Activated CD4-positive, CD25-positive, alpha-beta regulatory T cell treated with anti-CD3 and anti-CD28 coated beads, Interleukin-2, amount 50 U/mL, for 16 hours (primary cell): Measurements from ENCODE around the gene KCTD16.

Experiments
- DNase-seq: peaks from one replicate; pipeline ENCODE4 v3.0.0-alpha.2; 2020; ENCODE audit warnings: low read depth, low spot score

KCTD16 gene

GRCh38 chr5:144460600-144460999, 289.9 kb downstream of the KCTD16 start:
- DNase-seq: no peak

DNA sequence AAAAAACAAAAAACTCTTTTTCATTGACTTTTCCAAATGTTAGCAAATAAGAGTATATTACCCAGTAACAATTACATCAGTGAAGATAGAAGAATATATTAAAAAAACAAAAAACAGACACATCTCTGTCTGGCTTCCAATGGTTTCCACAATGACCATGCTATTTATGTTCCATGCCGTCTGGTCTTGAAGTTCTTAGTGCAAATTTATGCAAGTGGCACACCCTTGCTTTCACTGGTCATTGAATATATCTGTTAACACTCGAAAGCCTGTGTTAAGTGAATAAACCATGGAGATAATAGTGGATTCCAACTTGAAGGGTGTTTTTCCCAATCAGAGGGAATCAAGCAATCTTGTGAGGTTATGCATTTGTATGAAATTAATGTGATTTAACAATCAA, 291.9 kb downstream of the KCTD16 start:
- DNase-seq: no peak

GRCh38 chr5:144463481-144464223, 293.0 kb downstream of the KCTD16 start:
- DNase-seq: no peak

DNA sequence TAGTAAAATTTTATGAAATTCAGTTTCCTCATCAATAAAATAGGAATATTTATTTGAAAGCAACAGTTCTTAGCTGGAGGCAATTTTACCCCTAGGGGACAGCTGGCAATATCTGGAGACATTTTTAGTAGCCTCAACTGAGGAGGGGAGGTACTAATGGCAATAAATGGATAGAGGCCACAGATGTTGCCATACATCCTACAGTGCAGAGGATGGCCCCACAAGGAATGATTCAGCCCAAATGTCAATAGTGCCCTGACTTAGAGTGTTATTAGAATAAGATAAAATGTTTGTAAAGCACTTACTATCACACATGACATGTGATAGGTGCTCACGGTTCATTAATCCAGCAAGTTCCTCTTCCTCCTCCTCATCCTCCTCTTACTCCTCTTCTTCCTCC, 293.6 kb downstream of the KCTD16 start:
- DNase-seq: no peak

GRCh38 chr5:144465441-144465840, 294.8 kb downstream of the KCTD16 start:
- DNase-seq: no peak

DNA sequence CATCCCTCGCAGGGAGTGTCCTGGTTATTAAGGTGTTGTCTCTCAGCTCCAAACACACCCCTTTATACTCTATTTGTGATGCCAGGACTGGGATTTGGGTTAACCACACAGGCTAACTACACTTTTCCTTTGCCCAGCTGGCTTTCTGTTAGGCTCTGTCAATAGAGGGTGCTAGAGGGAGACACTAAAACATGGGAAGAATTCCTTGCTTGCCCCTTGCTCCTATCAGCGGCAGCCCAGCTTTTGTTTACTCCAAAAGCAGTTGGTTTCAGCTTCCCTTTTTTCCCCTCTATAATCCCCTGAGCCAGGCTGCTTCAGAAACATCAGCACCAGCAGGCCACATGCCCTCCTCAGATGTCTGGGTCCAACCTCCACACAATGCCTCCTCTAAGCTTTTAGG, 297.1 kb downstream of the KCTD16 start:
- no peak for DNase-seq

DNA sequence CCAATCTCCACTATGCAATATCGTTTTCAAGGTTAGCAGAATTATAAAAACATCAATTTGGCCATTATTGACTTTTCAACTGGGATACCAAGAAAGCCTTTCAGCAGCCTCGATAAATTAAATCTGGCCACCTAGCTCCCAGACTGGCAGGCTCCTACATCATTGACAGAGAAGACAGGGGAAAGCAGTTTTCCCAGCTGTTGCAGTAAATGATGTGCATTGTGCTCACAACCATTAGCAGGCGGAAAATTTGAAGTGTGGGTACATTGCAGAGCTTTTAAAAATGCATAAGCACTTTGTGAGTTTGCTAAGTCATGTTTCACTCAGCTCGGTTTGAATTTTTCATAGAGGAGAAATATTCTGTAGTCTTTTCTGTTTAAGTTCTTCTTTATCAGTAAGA, 297.9 kb downstream of the KCTD16 start:
- DNase-seq: no peak

- DNase-seq: no peak
Observed at GRCh38 chr5:144469106-144469505, 298.4 kb downstream of the KCTD16 start.

DNA sequence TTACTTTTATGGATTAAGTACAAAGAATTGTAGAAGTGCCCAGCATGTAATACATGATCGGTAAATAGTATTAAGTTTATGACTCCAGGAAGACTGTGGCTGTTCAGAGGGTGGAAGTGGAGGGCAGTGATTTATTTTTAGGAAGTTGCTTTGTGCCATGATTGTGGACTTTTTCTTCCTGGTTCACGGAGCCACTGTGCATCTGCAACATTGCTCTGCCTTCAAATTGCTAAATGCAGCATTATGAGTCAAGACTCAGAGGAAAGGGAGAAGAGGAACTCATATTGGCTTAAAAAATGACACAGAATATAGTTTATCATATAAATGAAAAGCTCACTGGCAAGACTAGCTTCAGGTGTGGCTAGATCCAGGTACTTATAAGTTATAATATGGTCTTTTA, 301.5 kb downstream of the KCTD16 start:
- no peak for DNase-seq

GRCh38 chr5:144473650-144474049, 303.0 kb downstream of the KCTD16 start:
- DNase-seq: no peak

DNA sequence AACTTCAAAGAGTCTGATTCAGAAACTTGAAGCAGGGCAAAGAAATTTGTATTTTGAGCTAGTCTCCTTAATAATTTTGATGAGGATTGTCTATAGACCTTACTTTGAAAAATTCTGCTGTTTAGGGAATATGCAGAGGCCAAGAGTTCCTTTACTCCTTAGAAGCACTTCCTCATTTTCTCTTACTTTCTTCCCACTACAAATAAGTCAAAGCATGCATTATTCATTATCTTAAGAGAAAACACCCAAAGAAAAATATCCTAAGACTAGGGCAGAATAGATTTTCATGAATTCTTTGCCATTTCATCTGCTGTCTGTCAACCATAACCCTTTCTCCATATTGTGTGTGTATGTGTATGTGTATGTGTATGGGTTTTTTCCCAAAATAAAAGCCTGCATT, 307.9 kb downstream of the KCTD16 start:
- no peak for DNase-seq

DNA sequence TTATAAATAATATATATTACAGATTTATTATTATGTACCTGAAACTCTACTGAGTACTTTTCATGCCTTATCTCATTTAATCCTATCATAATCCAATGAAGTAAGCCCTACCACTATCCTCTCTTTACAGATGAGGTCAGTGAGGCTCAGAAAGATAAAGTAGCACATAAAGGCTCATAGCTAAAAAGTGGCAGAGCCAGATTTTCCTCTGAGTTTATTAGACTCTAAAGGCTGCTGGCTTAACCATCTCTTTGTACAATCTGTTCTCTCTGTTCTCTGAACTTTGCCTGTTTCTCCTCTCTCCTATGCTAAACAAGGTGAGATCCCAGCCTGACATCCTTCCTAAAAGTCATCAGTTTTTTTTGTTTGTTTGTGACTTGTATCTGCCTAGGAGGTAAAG, 311.2 kb downstream of the KCTD16 start:
- no peak for DNase-seq

DNA sequence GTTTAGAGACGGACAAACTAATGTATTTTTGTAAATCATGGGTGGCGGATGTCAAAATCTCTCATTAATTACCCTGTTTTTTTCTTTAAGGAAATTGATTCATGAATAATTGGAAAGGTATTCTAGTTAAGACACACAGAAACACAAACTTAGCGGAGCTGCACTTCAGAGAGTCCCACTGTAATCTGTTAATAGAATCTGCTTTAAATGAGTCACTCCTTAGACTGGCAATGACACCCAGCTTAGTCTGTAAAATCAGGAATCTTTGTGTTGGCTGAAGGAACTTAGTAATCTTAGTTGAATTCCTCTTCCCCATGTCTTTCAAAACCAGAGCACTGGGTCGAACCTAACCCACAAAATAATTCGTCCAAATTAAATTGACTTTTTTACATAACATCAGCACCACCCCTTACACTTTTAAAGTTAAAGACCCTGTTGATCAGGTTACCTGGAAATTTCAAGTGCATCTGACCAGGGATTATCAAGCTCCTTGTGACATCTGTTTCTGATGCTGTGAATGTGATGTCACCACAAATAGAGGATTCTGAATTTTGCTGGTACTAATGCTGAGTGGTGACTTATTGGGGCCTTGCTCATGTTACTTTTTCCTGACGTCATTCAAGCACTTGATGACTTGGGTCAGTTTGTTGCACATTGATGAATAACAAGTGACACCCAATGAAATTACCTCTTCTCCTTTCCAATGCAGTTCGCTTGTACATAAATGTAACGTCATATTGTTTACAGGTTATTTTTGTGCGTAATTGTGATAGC, 313.6 kb downstream of the KCTD16 start:
- no peak for DNase-seq

DNA sequence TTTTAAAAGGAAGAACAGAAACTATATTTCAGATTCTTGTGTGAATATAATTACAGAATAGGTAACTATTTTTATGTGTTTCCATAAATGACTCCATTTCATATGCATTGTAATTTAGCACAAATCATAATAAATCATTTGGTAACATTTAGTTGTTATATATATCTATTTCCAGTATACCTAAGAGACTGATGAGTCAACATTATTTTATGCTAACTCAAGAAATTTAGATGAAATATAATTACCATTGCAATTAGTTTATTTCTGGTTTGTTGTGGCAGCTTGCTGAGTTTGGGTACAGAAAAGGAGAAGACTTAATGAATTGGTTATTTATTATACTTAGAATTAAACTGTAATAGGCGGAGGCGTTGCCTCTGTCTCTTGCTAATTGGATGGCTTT, 314.9 kb downstream of the KCTD16 start:
- DNase-seq: no peak

DNA sequence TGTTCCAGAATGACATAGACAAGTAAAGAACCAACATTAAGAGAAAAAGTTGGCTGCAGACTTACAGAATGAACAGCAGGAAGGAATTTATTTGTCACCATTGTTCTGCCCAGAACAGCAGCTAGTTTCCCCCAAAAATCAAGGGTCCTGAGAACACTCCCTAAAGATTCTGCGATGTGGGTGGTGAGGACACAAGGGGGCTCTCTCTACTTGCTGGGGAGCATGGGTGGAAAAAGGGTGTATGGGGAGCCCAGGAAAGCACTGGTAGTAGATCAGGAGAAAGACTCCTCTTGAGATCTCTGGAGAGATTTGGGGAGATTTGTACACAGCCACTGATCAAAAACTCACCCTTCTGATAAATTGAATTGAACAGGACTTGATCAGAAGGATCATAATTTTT, 316.5 kb downstream of the KCTD16 start:
- no peak for DNase-seq

- no peak for DNase-seq
Observed at GRCh38 chr5:144487761-144488160, 317.1 kb downstream of the KCTD16 start.

- no peak for DNase-seq
Observed at GRCh38 chr5:144503123-144503522, 332.4 kb downstream of the KCTD16 start.

GRCh38 chr5:144504929-144505577, 334.4 kb downstream of the KCTD16 start:
- no peak for DNase-seq

GRCh38 chr5:144510845-144511579, 340.3 kb downstream of the KCTD16 start:
- no peak for DNase-seq

GRCh38 chr5:144511580-144512072, 341.0 kb downstream of the KCTD16 start:
- DNase-seq: no peak

DNA sequence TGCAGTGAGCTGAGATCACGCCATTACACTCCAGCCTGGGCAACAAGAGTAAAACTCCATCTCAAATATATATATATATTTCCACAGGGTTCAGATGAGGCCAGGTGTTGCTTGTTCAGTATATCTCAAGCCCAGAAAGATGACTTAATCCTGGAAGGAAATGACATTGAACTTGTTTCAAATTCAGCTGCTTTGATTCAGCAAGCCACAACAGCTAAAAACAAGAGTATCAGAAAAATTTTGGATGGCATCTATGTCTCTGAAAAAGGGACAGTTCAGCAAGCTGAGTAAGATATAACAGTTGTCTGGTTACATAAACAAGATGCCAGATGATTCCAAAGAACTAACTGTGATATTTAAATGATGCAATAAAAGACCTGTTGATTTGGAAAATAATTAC, 352.0 kb downstream of the KCTD16 start:
- no peak for DNase-seq

DNA sequence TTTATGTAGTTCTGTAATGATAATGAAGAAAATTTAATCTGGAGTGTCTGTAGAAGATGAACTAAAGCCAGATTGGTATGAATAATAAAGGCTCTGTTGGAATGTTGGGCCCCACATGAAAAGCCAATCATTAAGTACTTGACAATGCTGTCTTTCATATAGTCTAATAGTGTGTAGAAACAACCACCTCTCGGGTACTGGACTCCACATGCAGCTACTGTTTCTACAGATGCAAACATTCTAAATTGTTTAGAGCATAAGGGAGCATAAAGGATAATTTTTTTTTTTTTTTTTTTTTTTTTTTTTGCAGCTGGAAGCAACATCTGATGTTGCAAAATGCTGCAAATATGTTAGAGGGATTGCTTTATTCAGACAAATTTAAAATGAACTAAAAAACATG, 354.3 kb downstream of the KCTD16 start:
- no peak for DNase-seq
